Coronary artery (tissue), 2 donors: ENCODE results near the gene CHRNB1.
A peak's percentile ranks its signal among the peaks of the same experiment; 100 is the strongest.

Source experiments
- DNase-seq: peaks from one replicate; pipeline ENCODE4 v3.0.0-alpha.2; 2017; ENCODE audit warnings: low spot score
- H3K27ac ChIP-seq, 2 donors: fragments of 200-600 bp; sonication (generic); one replicate each; pipeline ENCODE4 v1.5.1; 2016 to 2019
- H3K4me3 ChIP-seq: fragments of 200-600 bp; sonication (generic); 2 replicates; pipeline ENCODE4 v1.5.1; 2016; ENCODE audit warnings: mild to moderate bottlenecking, moderate library complexity
- CTCF ChIP-seq: fragments of 200-600 bp; sonication (generic); IDR thresholded peaks from one replicate; pipeline ENCODE4 v1.5.1; 2019; ENCODE audit warnings: antibody characterized with exemption

Gene CHRNB1

GRCh38 chr17:7493941-7494340, 49.1 kb downstream of the CHRNB1 start:
- H3K4me3 ChIP-seq = no peak overlapping the region
- TF ChIP-seq CTCF = no peak
- no peak for DNase-seq
- no peak overlapping the region for H3K27ac ChIP-seq

GRCh38 chr17:7495906-7496434, 51.1 kb downstream of the CHRNB1 start:
- H3K4me3 ChIP-seq = no peak overlapping the region
- DNase-seq = no peak
- peak overlapping the region in 1 of 2 donors; percentile 5 for H3K27ac ChIP-seq

GRCh38 chr17:7496470-7497183, 51.8 kb downstream of the CHRNB1 start:
- no peak for TF ChIP-seq CTCF
- no peak for DNase-seq
- no peak overlapping the region for H3K4me3 ChIP-seq
- H3K27ac ChIP-seq = peak overlapping the region in 1 of 2 donors; percentile 5

More at GRCh38 chr17:7495906-7496434, 51.1 kb downstream of the CHRNB1 start:
- no peak for TF ChIP-seq CTCF

GRCh38 chr17:7497228-7497627, 52.4 kb downstream of the CHRNB1 start:
- TF ChIP-seq CTCF = no peak
- peak overlapping the region in 1 of 2 donors; percentile 5 for H3K27ac ChIP-seq
- H3K4me3 ChIP-seq = no peak overlapping the region
- no peak for DNase-seq

- TF ChIP-seq CTCF = no peak
- Histone ChIP-seq H3K27ac (no peak overlapping the region), H3K4me3 (no peak overlapping the region)
- no peak for DNase-seq
Observed at GRCh38 chr17:7497636-7498035, 52.8 kb downstream of the CHRNB1 start.

- Histone ChIP-seq H3K27ac (no peak overlapping the region), H3K4me3 (no peak overlapping the region)
- no peak for TF ChIP-seq CTCF
- no peak for DNase-seq
Observed at GRCh38 chr17:7499161-7499560, 54.3 kb downstream of the CHRNB1 start.

GRCh38 chr17:7501729-7502128, 56.9 kb downstream of the CHRNB1 start:
- no peak for DNase-seq
- no peak for TF ChIP-seq CTCF
- Histone ChIP-seq H3K4me3 (no peak overlapping the region), H3K27ac (no peak overlapping the region)
